ENCODE data around the gene TMEM43.

The TMEM43 gene

GRCh38 chr3:14150078-14150477, 25.2 kb downstream of the TMEM43 start:
- Histone ChIP-seq H3K4me1 (peaks cover 21% of the 10 kb centered on the region), H3K4me2 (no peak overlapping the region)

GRCh38 chr3:14150491-14151230, 25.8 kb downstream of the TMEM43 start:
- Histone ChIP-seq H3K36me3 (peaks cover 63% of the 10 kb centered on the region), H3K4me2 (no peak overlapping the region), H4K20me1 (peaks cover 66% of the 10 kb centered on the region), H3K27ac (no peak overlapping the region), H3K4me1 (peaks cover 26% of the 10 kb centered on the region), H3K9ac (no peak overlapping the region), H3K4me3 (no peak overlapping the region), H3K27me3 (no peaks in the 10 kb centered on the region; the same call in 1 of the 2 replicates), H3K9me3 (no peaks in the 10 kb centered on the region)
- no peak for TF ChIP-seq Cebpa-rat (IDR thresholded peaks at IDR 0.05)

More at GRCh38 chr3:14150078-14150477, 25.2 kb downstream of the TMEM43 start:
- TF ChIP-seq Cebpa-rat (IDR thresholded peaks at IDR 0.05), result no peak
- no peak overlapping the region for H3K4me3 ChIP-seq
- H3K27ac ChIP-seq, result no peak overlapping the region
- H3K9me3 ChIP-seq, result no peaks in the 10 kb centered on the region
- peaks cover 71% of the 10 kb centered on the region for H4K20me1 ChIP-seq
- no peak overlapping the region for H3K9ac ChIP-seq
- no peaks in the 10 kb centered on the region; the same call in 1 of the 2 replicates for H3K27me3 ChIP-seq
- peaks cover 68% of the 10 kb centered on the region for H3K36me3 ChIP-seq

GRCh38 chr3:14151471-14152083, 26.7 kb downstream of the TMEM43 start:
- H3K4me2 ChIP-seq, result peak overlapping the region; percentile 6

GRCh38 chr3:14152233-14152962, 27.5 kb downstream of the TMEM43 start:
- Histone ChIP-seq H3K27me3 (no peaks in the 10 kb centered on the region; the same call in 1 of the 2 replicates), H3K36me3 (peaks cover 61% of the 10 kb centered on the region), H3K9me3 (no peaks in the 10 kb centered on the region), H3K9ac (no peak overlapping the region), H3K4me2 (peak overlapping the region; percentile 6; the same call in 1 of the 2 replicates), H3K4me1 (peaks cover 28% of the 10 kb centered on the region), H3K27ac (no peak overlapping the region), H4K20me1 (peaks cover 66% of the 10 kb centered on the region), H3K4me3 (no peak overlapping the region)
- no peak for TF ChIP-seq Cebpa-rat (IDR thresholded peaks at IDR 0.05)

More at GRCh38 chr3:14151471-14152083, 26.7 kb downstream of the TMEM43 start:
- Histone ChIP-seq H3K36me3 (peaks cover 61% of the 10 kb centered on the region), H3K4me3 (no peak overlapping the region), H3K4me1 (peaks cover 28% of the 10 kb centered on the region), H3K27ac (no peak overlapping the region), H4K20me1 (peaks cover 59% of the 10 kb centered on the region), H3K9ac (no peak overlapping the region), H3K9me3 (no peaks in the 10 kb centered on the region), H3K27me3 (no peaks in the 10 kb centered on the region; the same call in 1 of the 2 replicates)
- no peak for TF ChIP-seq Cebpa-rat (IDR thresholded peaks at IDR 0.05)

GRCh38 chr3:14152963-14153355, 28.1 kb downstream of the TMEM43 start:
- Histone ChIP-seq H3K4me3 (no peak overlapping the region), H3K9me3 (no peaks in the 10 kb centered on the region), H3K9ac (no peak overlapping the region), H3K4me1 (peaks cover 28% of the 10 kb centered on the region), H3K4me2 (no peak overlapping the region), H4K20me1 (peaks cover 69% of the 10 kb centered on the region), H3K27ac (no peak overlapping the region), H3K27me3 (no peaks in the 10 kb centered on the region; the same call in 1 of the 2 replicates), H3K36me3 (peaks cover 61% of the 10 kb centered on the region)
- TF ChIP-seq Cebpa-rat (IDR thresholded peaks at IDR 0.05), result no peak

- peaks cover 28% of the 10 kb centered on the region for H3K4me1 ChIP-seq
- TF ChIP-seq Cebpa-rat (IDR thresholded peaks at IDR 0.05), result no peak
- no peak overlapping the region for H3K27ac ChIP-seq
- peaks cover 61% of the 10 kb centered on the region for H3K36me3 ChIP-seq
- H4K20me1 ChIP-seq, result peaks cover 69% of the 10 kb centered on the region
- H3K4me3 ChIP-seq, result no peak overlapping the region
- H3K4me2 ChIP-seq, result no peak overlapping the region
- H3K9ac ChIP-seq, result no peak overlapping the region
- no peaks in the 10 kb centered on the region for H3K9me3 ChIP-seq
- no peaks in the 10 kb centered on the region; the same call in 1 of the 2 replicates for H3K27me3 ChIP-seq
Observed at GRCh38 chr3:14153663-14154062, 28.8 kb downstream of the TMEM43 start.

GRCh38 chr3:14154276-14154675, 29.4 kb downstream of the TMEM43 start:
- TF ChIP-seq Cebpa-rat (IDR thresholded peaks at IDR 0.05), result no peak
- H3K9ac ChIP-seq, result no peak overlapping the region
- no peak overlapping the region for H3K4me3 ChIP-seq
- peaks cover 69% of the 10 kb centered on the region for H4K20me1 ChIP-seq
- no peak overlapping the region for H3K27ac ChIP-seq
- H3K4me2 ChIP-seq, result no peak overlapping the region
- peaks cover 28% of the 10 kb centered on the region for H3K4me1 ChIP-seq
- peaks cover 64% of the 10 kb centered on the region for H3K36me3 ChIP-seq
- H3K27me3 ChIP-seq, result no peaks in the 10 kb centered on the region; the same call in 1 of the 2 replicates
- H3K9me3 ChIP-seq, result no peaks in the 10 kb centered on the region

- no peak overlapping the region for H3K4me3 ChIP-seq
- TF ChIP-seq Cebpa-rat (IDR thresholded peaks at IDR 0.05), result no peak
- no peaks in the 10 kb centered on the region for H3K9me3 ChIP-seq
- H3K27ac ChIP-seq, result no peak overlapping the region
- peak overlapping the region; percentile 58 for H3K4me2 ChIP-seq
- H3K36me3 ChIP-seq, result peaks cover 65% of the 10 kb centered on the region
- no peak overlapping the region for H3K9ac ChIP-seq
- H3K27me3 ChIP-seq, result no peaks in the 10 kb centered on the region; the same call in 1 of the 2 replicates
- H4K20me1 ChIP-seq, result peaks cover 62% of the 10 kb centered on the region
- peaks cover 28% of the 10 kb centered on the region for H3K4me1 ChIP-seq
Observed at GRCh38 chr3:14154895-14155440, 30.1 kb downstream of the TMEM43 start.

- Histone ChIP-seq H3K36me3 (peaks cover 76% of the 10 kb centered on the region), H3K27ac (no peak overlapping the region), H3K4me3 (no peak overlapping the region), H3K4me2 (no peak overlapping the region), H3K27me3 (no peaks in the 10 kb centered on the region; the same call in 1 of the 2 replicates), H3K4me1 (peaks cover 28% of the 10 kb centered on the region), H3K9ac (no peak overlapping the region), H4K20me1 (peaks cover 50% of the 10 kb centered on the region), H3K9me3 (peaks cover 3% of the 10 kb centered on the region; the same call in 1 of the 2 replicates)
- TF ChIP-seq Cebpa-rat (IDR thresholded peaks at IDR 0.05), result no peak
Observed at GRCh38 chr3:14156201-14156600, 31.3 kb downstream of the TMEM43 start.
